ENCODE results near the gene SVBP.
"Not testable (repeated sequence)": the region's sequence is repeated elsewhere in the genome, so short reads cannot be mapped to it uniquely, and the experiment has no call there.

Gene SVBP

DNA sequence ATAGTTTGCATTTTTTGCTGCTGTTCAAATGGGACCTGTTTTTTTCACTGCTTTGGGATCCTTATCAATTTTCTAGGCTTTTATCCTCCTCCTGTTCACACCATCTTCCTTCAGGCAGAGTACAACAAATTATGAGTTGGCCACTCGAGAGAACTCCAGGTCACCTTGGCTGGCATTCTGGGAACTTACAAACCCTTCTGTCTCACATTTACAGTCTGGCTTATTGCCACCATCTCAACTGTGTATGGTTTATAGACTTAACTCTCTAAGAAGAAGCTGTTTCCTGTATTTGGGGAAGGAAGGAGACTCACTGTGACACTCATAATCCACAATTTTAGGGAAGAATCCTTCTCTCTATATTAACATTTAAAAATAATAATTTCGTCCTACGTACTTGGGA, 23.8 kb upstream of the SVBP start:
- DNase-seq = no peak

DNA sequence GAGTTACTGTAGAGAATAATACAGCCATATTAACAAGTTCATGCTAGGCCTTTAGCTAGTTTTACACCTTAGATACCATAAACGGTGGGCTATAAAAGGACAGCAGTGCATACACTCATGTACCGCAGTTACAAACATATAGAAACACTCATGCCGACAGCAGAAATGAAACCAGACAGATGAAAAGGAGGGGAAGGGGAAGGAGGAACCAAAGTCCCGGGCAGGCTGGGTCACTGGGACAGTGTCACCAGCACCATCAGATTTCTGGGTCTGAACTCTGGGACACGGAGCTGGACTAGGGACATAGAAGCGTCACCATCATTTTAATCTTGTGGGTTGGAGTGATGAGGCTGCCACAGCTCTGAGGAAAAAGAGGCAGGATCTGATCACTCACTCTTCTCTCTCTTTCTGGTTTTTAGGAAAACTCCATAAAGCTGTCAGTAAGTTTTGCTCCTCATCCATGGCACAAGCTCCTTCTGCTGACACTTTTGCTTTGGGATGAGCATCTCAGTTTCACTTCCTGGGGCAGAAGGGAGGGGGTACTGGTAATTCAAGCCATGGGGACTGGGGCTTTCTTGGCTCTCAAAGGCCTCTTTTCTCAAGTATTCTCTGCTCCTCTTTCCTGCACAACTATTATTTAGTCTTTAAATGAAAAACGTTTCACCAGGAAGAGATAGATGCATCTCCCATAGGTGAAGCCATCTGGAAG, 21.4 kb upstream of the SVBP start:
- no peak for DNase-seq

- DNase-seq = no peak
These were observed 20.5 kb upstream of the SVBP start for GRCh38 chr1:42837709-42838108.

DNA sequence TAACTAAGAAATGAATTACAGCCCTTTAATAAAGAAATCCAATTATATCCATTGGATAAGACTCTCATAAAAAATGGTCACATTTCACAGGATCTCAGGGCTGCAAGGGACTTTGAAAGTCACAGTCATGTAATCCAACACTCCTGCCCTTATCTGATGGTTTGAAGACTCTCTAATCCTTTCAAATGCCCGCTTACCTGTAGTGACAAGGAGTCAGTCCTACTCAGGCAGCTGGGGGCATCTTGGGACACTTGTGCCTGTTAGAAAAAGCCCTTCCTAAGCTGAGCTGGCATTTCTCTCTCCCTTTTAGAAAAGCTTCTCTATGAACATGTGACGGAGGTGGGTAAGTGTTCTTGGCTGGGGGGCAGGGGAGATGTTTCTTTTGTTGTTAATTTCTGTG, 18.2 kb upstream of the SVBP start:
- DNase-seq = no peak

GRCh38 chr1:42834803-42835202, 17.6 kb upstream of the SVBP start:
- DNase-seq = no peak

GRCh38 chr1:42833981-42834380, 16.8 kb upstream of the SVBP start:
- no peak for DNase-seq

DNA sequence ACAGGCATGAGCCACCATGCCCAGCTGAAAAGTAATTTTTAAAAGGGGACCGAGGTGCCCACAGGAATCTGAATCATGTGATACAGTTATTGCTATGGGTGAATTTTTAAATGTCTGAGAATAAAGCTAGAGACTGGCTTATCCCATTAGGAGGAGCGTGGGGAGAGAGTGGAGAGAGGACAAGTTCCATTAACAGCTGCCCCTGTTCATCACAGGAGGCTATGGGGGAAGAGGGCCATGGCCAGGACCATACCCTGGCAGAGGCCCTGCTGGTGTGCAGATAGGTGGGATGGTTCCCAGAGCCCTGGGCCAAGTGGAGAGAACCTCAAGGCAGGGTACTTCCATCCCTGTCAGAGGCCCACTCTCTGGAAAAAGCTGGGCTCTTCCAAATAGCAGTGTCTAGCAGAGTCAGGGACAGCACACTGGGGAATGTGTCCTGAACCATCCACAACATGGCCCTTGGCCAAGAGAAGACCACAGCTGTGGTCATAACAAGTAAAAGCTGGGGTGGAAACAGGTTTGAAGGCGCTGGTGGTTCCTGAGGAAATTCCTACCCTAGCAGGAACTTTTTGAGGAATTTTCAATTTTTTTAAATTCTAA, 15.5 kb upstream of the SVBP start:
- no peak for DNase-seq

DNA sequence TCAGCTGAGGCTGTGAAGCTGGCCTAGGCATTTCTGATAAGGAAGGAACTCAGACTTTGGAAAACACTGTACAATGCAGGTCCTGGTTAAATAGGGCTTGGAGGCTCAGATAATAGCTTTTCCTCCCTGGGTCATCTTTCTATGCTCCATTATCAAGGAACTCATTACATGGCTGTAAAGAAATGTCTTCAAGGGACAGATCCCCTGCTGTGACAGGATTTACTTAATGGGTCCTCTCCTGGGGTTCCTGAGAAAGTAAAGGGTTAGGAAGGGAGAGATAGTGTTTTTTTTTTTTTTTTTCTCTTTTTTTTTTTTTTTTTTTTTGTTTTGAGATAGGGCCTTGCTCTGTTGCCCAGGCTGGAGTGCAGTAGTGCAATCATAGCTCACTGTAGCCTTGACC, 14.1 kb upstream of the SVBP start:
- no peak for DNase-seq

DNA sequence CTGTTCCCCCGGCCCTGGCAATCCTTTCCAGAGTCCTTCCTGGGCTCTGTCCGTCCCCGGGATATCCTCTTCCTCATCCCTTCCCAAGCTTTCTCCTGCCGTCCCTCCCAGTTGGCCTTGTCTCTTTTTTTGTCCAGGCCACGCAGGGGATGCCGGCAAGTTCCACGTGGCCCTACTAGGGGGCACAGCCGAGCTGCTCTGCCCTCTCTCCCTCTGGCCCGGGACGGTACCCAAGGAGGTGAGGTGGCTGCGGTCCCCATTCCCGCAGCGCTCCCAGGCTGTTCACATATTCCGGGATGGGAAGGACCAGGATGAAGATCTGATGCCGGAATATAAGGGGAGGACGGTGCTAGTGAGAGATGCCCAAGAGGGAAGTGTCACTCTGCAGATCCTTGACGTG, 13.4 kb upstream of the SVBP start:
- DNase-seq = no peak

- DNase-seq = no peak
These were observed 8.0 kb upstream of the SVBP start for GRCh38 chr1:42825036-42825851.

DNA sequence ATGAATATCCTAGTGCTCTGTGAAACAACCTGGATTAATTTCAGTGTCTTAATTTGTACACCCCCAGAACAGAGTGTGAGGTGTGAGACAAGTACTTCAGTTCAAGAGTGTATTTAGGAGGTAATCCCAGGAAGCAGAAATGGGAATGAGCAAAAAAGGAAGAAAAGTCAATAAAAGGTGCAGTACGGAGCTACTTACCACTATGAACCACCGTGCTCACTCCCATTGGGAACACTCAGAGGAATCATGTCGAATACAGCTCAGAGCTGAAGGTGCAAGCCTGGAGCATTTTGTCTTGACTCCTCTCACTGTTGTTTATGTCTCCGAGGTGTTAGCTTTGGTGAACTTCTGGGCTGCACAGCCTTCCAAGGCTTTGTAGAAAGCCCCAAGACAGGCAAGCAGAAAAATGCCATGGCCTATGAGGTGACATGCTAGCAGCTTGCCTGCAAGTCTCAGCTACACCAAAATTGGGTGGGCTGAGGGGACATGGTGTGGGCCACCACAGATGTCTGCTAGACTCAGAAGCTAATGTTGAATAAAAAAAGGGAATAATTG, 7.4 kb upstream of the SVBP start:
- DNase-seq = no peak

DNA sequence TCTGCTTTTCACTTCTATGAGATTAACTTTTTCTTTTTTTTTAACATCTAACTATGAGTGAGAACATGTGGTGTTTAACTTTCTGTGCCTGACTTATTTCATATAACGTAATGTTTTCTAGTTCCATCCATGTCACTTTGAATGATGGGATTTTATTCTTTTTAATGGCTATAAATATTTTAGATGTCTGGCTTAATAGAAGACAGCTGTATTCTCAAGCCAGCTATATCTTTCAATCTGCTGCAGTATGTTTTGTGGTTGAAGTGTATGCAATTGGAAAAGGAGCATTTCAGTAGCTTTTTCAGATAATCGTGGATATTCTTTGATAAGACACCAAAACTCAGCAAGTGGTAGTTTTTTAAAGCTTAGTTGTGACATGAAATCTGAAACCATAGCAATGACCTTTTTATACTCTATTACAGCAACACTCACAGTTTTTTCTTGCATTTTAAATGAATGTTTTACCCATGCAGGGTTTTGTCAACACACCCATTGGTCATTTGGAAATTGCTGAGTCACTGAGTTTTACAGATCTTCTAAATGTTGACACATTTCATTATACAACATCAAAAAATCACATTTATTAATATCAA, 5.7 kb upstream of the SVBP start:
- peak; percentile 95 for DNase-seq

DNA sequence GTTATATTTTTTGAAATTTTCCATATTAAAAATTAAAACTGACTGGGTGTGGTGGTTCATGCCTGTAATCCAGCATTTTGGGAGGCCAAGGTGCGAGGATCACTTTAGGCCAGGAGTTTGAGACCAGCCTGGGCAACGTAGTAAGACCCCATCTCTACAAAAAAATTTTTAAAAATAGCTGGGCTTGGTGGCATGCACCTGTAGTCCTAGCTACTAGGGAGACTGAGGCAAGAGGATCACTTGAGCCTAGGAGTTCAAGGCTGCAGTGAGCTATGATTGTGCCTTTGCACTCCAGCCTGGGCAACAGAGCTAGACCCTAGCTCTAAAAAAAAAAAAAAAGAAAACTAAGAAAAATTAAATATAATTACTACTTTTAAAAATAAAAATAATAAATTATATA, 4.5 kb upstream of the SVBP start:
- DNase-seq = no peak

- no peak for DNase-seq
These were observed 3.6 kb upstream of the SVBP start for GRCh38 chr1:42820813-42821212.

GRCh38 chr1:42817976-42818375, 779 bp upstream of the SVBP start:
- DNase-seq = no peak

GRCh38 chr1:42817440-42817767, 207 bp upstream of the SVBP start:
- no peak for DNase-seq

- peak; percentile 100 for DNase-seq
These were observed 1.1 kb downstream of the SVBP start for GRCh38 chr1:42815941-42816584.

DNA sequence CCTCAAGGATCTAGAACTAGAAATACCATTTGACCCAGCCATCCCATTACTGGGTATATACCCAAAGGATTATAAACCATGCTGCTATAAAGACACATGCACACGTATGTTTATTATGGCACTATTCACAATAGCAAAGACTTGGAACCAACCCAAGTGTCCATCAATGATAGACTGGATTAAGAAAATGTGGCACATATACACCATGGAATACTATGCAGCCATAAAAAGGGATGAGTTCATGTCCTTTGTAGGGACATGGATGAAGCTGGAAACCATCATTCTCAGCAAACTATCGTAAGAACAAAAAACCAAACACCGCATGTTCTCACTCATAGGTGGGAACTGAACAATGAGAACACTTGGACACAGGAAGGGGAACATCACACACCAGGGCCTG, 2.4 kb downstream of the SVBP start:
- not testable (repeated sequence) for DNase-seq

GRCh38 chr1:42807056-42807668, 10.0 kb downstream of the SVBP start:
- DNase-seq = no peak

DNA sequence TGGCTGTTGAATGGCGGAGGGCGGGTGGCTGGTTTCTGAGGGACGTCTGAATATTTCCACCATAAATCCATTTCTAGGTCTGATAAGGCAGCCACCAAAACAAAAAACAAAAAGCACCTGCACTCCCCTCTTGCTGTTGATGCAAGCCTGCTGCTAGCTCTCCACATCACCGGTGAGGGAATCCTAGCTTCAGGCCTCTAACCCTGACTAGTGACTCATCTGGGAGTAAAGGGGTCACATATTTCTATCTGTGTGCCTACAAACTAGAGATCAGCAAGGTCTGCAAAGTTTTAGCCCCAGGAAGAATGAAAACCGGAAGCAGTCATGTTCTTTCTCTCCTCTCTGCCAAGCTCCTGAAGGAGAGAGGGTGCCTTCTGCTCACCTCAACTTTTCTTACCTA, 10.6 kb downstream of the SVBP start:
- no peak for DNase-seq

DNA sequence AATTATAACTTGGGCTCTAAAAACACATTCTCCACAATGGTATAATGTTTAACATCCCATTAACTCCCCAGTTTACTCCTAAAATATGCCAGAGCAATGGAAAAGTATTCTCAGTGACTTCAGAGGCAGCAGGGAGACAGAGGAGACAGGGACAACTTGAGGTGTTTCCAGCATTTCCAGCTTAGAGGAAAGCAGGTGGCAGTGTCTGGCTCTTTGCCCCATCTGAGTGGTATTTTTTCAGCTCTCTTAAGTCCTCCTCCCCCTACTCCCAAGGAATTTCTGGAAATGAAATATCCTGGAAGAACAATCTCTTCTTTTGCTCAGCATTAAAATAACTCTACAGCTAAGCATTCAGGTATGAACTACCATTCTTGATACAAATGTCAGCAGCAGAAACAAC, 11.0 kb downstream of the SVBP start:
- no peak for DNase-seq

GRCh38 chr1:42801832-42802473, 15.2 kb downstream of the SVBP start:
- DNase-seq = no peak
